GM18502 (cell line): ENCODE data around the gene FADS6.
"Not testable (repeated sequence)": the region's sequence is repeated elsewhere in the genome, so short reads cannot be mapped to it uniquely, and the experiment has no call there.

Experiments used
- ATAC-seq: cut with Tn5 transposase; IDR thresholded peaks from one replicate; pipeline ENCODE4 v1.9.1; 2021; ENCODE audit warnings: mild to moderate bottlenecking; ENCODE audit not compliant: unreplicated experiment, poor library complexity

The FADS6 gene

DNA sequence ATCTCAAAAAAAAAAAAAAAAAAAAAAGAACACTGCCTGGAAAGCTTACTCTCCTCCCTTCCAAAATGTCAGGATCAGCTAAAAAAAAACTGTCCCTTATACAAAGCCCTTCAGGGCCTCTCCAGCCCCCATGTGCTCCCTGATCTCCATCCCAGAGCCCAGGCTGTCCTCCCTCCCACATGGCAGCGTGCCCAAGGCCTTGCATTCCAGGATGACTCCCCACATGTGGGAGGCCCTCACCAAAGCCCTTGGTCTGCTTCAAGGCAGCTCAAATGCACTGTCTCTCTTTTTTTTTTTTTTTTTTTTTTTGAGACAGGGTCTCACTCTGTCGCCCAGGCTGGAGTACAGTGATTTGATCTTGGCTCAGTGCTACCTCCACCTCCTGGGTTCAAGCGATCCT, 22.9 kb downstream of the FADS6 start:
- ATAC-seq = no peak

- ATAC-seq = not testable (repeated sequence)
Observed at GRCh38 chr17:74870028-74870427, 23.4 kb downstream of the FADS6 start.

- no peak for ATAC-seq
Observed at GRCh38 chr17:74868908-74869255, 24.6 kb downstream of the FADS6 start.

DNA sequence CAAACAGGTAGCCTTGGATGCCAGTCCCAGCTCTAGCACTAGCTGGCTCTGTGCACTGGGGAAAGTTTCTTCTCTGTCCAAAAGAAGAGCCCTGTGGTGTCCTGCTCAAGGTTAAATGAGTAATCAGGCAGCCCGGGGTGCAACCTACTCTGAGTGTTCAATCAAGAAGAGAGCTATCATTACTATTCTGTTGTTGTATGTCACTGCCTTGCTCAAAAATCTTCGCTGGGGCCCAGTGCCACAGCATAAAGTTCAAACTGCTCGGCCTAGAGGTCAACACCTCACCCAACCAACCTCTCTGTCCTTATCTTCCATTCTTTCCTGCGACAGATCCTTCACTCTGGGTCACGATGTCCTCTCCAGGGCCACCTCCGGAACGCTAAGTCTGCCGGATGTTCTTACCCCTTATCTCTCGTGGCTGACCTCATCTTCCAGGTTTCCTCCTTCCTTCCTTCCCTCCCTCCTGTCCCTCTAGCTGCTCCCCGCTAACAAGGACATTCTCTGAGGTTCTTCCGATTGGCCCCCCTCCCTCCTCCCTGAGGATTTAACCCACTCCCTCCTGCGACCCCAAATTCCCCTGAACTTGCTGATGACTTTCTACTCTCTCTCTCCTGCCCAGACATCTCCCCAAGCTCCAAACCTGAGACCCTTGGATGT, 25.1 kb downstream of the FADS6 start:
- no peak for ATAC-seq

GRCh38 chr17:74866198-74866835, 27.1 kb downstream of the FADS6 start:
- no peak for ATAC-seq

DNA sequence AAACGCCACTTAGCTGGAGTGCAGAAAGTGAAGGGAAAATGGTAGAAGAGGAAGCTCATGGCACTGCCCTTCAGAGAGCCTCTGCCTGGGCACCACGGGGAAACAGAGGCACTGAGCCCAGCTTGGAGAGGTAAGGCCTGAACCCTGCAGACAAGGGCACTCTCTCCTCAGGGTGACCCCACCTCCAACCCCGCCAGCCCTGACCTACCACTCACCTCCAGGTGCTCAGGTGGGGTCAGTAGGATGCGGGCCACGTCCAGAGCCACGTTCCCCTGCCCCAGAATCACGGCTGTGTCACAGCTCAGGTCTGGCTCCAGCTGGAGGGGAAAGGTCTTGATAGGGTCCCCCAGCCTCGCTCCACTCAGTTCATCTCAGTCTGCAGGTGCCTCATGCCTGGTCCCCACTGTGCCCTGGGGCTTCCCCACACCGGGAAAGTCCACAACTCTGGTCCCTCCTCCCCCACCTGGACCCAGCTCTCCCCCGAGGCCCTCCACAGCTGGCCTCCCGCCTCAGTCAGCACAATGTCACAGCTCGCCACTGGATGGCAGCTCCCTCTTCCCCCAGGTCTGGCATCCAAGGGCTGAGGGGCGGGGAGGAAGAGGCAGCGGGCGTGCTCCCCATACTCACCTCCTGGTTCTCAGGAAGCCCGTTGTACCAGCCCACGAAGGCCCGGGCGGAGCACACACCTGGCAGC, 27.8 kb downstream of the FADS6 start:
- no peak for ATAC-seq

DNA sequence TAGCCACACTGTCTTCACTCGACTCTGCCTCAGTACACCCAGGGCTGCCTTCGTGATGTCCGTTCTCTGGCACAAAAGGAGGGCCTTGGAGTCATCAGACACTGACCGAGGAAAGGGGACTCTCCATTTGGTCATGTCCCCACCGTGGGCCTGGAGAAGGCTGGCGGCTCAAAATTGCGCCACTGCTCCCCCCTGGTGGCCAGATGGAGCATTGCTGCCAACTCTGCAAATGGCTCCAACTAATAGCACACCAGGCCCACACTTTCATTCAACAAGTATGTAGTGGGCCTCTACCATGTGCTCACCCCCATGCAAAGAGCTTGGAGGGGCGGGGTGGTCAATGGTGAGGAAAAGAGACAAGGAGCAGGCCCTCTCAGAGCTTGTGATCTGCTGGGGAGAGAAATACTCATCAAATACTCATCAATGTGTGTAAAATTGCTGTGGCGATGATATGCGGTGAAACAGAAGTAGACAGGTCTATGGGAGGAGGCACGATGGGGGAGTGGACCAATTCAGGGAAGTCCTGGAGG, 28.5 kb downstream of the FADS6 start:
- no peak for ATAC-seq

GRCh38 chr17:74864297-74864865, 29.1 kb downstream of the FADS6 start:
- ATAC-seq = no peak

DNA sequence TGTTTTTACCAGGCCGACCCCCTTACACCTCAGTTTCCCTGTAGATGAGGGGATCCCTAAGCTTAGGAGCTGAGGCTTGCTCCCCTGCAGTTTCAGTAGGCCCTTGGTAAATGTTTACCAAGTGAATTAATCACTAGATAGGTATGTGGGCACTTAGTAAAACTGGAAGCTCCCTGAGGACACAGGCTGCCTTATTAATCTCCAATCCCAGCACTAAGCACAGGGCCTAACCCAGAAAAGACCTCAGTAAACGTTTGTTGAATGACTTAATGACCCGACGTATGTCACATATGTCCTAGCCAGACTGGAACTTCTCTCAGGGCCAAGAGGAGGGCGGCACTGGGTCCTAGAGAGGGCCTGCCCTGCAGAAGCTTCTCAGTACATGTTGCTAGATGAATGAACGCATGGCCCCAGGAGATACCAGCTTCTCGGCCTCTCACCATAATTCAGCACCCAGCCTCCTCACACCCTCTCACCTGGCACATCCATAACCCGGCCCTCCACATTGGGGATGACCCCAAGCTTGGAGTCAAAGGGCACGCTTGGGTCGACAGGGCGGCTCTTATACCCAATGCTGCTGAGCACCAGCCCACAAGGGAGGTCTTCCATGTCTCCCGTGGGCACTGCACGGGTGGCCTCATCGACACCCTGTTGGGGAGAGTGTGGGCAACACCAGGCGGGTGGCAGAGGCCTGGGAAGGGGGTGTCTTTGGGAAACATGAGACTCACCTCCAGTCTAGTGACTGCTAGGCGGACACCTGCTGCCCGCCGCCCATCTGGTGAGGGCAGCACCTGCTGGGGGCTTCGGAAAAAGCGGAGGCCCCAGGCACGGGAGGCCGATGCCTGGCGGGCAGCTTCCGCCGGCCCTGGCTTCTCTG, 29.8 kb downstream of the FADS6 start:
- no peak for ATAC-seq

- ATAC-seq = no peak
Observed at GRCh38 chr17:74862919-74863318, 30.5 kb downstream of the FADS6 start.

DNA sequence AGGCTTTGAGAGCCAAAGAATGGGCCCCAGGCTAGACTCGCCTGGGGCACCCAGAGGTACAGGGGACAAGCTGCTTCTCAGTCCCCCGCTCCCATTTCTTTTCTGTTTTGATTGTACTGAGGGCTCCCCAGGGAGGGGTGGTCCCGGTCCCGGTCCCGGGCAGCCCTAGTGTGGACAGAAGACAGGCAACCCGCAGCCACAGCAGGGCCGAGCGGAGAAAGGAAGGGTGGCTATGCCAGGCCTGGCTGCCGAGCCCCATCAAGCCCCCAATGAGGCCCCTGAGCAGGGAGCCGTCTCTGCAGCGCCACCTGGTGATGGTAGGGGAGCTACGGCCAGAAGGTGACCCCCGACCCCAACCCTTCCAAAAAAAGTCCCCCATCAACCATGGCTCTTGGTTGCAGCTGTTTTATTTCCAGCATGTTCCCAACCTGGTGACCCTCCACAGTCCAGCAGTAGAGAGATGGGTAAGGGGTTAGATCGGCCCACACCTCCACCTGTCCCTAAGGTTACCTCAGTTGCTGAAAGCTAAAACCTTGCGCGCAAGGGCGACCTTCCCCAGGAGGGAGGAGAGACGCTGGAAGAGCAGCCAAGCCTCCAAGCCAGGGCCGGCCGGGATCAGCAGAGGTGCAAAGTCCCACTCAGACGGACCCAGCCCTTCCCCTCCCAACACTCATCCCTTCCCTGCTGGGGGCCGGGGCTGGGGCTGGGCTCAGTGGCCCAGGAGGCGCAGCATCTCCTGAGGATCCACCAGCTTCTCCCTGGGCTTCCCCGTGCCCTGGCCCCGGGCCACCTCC, 31.1 kb downstream of the FADS6 start:
- ATAC-seq = no peak

- no peak for ATAC-seq
Observed at GRCh38 chr17:74861662-74862107, 31.7 kb downstream of the FADS6 start.

GRCh38 chr17:74860872-74861661, 32.4 kb downstream of the FADS6 start:
- ATAC-seq = no peak

GRCh38 chr17:74860229-74860871, 33.1 kb downstream of the FADS6 start:
- ATAC-seq = no peak

DNA sequence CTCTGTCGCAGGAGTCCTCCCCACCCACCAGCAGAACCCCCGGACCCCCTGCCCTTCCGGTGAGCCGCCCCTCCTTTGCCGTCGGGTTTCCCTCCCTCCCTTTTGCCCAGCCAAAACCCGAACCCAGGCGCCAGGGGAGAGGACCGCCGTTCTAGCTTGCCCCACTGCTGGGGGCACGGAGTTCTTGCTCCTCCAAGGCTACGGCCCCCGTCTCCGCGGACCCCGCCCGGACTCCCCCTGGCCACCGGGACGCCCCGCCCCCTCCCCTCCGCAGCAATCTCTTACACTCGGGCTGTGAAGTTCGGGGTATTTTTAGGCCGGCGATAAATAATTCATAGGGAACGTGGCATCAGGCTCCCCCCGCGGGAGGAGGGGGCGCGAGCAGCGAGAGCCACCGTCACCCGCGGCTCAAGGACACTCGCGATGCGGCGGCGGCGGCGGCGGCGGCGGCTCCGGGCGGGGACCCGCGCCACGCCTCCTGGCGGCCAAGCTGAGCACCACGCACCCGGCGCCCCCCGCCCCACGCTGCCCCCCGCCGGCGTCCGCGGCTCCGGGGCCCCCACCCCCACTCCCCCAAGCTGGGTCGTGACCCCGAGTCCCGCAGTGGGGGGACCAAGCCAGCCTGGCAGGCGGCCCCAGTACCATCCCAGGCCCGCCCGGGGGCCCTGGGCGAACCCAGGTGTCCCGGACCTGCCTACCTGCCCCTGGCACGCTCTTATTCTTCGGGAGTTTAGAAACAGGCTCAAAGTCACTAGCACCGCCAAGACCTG, 33.8 kb downstream of the FADS6 start, which contains the start of gene GRIN2C:
Gene GRIN2C, minus strand, starts transcription at position 427 of the 770 bp plus-strand sequence. CDS start 4,793 bp downstream, outside the sequence.
- no peak for ATAC-seq

GRCh38 chr17:74858672-74859458, 34.6 kb downstream of the FADS6 start:
- ATAC-seq = no peak
